Activated CD4-positive, CD25-positive, alpha-beta regulatory T cell treated with anti-CD3 and anti-CD28 coated beads, Interleukin-2, amount 50 U/mL, for 72 hours (primary cell): ENCODE data around the gene SCP2.
A peak's percentile ranks its signal among the peaks of the same experiment; 100 is the strongest.

ENCODE experiments used
- DNase-seq: peaks from one replicate; pipeline ENCODE4 v3.0.0; 2021

SCP2 gene

DNA sequence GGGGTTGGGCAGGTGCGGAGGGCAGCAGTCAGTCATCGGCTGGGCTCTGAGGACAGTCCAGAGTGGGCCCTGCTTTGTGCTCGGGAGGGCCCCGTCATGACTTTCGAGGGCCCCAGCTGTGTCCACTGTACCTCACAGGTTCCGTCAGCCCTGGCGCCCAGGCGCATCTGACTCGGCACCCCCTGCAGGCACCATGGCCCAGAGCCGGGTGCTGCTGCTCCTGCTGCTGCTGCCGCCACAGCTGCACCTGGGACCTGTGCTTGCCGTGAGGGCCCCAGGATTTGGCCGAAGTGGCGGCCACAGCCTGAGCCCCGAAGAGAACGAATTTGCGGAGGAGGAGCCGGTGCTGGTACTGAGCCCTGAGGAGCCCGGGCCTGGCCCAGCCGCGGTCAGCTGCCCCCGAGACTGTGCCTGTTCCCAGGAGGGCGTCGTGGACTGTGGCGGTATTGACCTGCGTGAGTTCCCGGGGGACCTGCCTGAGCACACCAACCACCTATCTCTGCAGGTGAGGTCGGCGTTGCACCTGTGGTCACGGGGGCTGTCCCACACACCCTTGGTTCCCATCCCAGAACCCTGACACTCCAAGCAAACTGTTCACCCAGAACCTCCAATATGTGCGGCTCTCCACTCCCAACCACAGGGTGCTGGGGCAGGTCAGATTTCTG lies 142.7 kb downstream of the SCP2 start:
- DNase-seq: peak; percentile 28

DNA sequence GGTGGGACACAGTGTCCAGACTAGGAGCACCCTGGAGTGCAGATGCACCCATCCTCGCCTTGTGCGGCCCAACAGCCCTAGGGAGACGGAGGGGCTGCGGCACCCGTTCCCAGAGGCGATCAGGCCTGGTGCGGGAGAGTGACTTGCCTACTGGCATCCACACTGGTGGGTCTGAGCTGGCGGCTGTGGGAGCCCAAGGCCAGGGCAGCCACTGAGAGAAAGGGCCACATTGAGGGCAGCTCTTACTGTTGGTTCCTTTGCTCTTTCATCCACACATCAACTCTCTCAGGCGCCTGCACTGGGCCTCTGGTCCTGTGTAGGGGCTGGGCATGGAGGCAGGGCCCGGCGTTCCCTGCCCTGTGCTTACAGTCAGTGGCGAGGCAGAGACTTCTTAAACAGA lies 143.5 kb downstream of the SCP2 start:
- DNase-seq: peak; percentile 15

- DNase-seq: peak; percentile 17
Measured at GRCh38 chr1:53071167-53071865, 144.2 kb downstream of the SCP2 start.

- DNase-seq: no peak
Measured at GRCh38 chr1:53071915-53072314, 144.8 kb downstream of the SCP2 start.

DNA sequence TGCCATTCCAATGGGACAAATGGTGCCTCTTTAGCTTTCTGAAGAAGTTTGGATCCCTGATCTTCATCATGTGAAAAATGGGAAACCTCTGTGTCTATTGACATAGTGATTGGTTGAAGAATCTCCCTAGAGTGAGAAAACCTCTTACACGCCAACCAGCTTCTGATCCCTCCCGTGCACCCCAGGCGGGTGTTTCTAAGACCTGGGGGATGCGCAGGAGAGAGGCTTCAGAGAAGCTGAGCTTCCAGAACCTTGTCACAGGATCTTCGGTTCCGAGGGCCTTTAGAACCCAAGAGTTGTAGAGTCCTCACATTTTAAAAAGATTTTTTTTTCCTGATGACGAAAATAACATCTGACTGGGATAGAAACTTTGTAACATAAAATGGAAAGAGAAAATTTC lies 146.2 kb downstream of the SCP2 start:
- DNase-seq: no peak

GRCh38 chr1:53073868-53074311 lies 146.8 kb downstream of the SCP2 start:
- peak; percentile 17 for DNase-seq

DNA sequence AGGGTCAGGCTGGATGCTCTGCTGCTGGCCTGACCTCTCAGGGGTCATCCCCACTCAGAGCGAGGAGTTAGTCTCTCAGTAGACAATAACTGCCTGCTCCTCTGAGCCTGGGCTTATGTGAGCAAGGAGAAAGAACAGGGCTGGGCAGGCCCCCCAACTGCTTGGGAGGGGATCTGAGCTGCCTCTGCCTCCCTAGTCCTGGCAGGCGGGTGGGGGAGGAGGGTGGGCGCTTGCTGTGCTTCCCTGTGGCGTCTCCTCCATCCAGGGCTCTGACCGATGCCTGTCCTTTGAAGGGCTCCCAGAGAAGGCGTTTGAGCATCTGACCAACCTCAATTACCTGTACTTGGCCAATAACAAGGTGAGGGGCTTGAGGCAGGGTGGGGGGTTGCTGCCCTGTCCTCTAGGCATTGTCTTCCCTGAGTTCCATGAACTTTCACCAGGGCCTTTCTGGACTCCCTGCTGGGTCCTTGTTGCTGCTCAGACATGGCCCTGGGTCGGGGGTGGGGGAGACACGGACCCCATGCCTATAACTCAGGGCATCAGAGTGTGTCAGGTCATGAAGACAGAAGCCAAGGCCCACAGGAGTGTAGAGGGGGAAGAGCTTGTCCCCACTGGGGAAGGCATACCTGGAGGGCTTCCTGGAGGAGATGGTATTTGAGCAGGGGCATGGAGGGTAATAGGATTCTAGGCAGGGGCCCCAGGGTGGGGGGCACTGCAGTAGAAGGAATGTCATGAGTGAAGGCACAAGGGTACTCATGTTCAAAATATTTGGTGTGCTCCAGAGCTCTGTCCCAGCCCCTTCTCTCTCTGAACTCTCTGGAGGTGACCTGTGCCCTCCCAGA lies 147.5 kb downstream of the SCP2 start:
- peak; percentile 17 for DNase-seq

GRCh38 chr1:53075206-53075605 lies 148.1 kb downstream of the SCP2 start:
- peak; percentile 4 for DNase-seq

DNA sequence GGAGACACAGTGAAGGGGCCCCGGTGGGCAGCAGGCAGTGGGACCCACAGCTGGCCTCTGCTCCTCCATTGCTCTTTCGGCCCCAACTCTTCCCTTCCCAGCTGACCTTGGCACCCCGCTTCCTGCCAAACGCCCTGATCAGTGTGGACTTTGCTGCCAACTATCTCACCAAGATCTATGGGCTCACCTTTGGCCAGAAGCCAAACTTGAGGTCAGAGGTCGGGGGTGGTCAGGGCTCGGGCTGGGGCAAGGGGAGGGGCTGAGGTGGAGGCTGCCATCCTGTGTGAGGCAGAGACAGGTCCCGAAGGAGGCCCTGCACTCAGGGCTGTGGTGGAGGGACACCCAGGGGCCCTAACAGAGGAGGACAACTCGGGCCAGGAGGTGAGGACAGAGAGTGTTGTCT lies 148.7 kb downstream of the SCP2 start:
- peak; percentile 24 for DNase-seq

DNA sequence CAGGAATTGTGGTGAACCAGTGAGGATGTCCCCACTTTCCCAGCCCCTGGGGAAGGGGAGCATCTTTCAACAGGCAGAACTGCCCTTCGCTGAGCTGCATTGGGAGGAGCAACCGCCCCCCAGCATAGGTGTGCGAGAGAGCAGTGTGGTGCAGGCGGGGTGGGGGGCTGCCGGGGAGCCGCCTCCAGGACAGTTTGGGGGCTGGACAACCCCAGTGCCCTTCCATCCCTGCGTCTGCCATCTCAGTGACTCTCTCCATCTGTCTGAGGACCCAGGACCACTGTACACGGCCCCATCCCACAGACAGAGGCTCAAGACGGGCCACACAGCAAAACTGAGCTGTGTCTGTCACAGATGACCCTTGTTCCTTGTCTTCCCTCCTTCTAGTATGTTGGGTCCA lies 149.1 kb downstream of the SCP2 start:
- DNase-seq: no peak

DNA sequence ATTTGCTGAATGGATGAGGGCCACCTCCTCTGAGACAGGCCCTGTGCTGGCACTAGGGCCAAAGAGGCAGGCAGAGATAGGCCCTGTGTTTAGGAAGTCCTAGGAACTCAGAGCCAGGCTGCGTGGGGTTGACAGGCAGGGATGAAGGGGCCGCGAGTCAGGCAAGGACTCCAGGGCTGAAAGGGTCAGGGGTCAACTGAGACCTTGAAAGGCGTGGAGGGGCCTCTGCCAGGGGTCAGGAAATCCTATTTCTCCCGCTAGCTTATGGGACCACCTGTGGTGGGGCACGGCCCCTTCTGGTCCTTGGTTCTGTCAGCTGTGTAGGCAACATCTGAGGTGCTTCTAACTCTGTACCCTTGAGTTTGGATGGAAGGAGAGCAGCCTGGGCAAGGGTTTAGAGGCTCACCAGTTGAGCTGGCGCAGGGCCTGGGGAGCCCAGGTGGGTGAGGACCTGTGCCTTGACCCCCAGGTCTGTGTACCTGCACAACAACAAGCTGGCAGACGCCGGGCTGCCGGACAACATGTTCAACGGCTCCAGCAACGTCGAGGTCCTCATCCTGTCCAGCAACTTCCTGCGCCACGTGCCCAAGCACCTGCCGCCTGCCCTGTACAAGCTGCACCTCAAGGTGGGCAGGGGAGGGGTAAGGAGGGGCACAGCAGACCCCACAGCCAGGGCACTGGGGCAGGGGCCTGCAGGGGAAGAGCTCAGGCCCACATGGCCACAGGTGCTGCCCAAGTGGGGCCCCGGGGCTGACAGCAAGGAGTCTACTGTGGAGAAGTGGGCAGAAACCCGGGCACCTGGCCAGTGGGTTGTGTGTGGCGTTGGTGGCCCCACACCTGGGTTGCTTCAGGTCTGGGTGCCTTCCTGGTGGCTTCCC lies 149.9 kb downstream of the SCP2 start:
- no peak for DNase-seq

- no peak for DNase-seq
Measured at GRCh38 chr1:53077599-53077965, 150.5 kb downstream of the SCP2 start.

DNA sequence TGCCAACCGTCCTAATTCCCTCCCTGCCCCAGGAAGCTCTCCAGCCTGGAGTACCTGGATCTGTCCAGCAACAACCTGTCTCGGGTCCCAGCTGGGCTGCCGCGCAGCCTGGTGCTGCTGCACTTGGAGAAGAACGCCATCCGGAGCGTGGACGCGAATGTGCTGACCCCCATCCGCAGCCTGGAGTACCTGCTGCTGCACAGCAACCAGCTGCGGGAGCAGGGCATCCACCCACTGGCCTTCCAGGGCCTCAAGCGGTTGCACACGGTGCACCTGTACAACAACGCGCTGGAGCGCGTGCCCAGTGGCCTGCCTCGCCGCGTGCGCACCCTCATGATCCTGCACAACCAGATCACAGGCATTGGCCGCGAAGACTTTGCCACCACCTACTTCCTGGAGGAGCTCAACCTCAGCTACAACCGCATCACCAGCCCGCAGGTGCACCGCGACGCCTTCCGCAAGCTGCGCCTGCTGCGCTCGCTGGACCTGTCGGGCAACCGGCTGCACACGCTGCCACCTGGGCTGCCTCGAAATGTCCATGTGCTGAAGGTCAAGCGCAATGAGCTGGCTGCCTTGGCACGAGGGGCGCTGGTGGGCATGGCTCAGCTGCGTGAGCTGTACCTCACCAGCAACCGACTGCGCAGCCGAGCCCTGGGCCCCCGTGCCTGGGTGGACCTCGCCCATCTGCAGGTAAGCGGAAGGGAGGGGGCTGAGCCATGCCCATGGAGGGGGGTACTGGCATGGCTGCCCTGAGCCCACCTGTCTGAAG lies 151.4 kb downstream of the SCP2 start:
- no peak for DNase-seq

GRCh38 chr1:53079251-53079650 lies 152.2 kb downstream of the SCP2 start:
- no peak for DNase-seq

GRCh38 chr1:53080041-53080440 lies 153.0 kb downstream of the SCP2 start:
- no peak for DNase-seq

GRCh38 chr1:53080769-53081168 lies 153.7 kb downstream of the SCP2 start:
- no peak for DNase-seq

- DNase-seq: no peak
Measured at GRCh38 chr1:53081384-53082066, 154.4 kb downstream of the SCP2 start.

DNA sequence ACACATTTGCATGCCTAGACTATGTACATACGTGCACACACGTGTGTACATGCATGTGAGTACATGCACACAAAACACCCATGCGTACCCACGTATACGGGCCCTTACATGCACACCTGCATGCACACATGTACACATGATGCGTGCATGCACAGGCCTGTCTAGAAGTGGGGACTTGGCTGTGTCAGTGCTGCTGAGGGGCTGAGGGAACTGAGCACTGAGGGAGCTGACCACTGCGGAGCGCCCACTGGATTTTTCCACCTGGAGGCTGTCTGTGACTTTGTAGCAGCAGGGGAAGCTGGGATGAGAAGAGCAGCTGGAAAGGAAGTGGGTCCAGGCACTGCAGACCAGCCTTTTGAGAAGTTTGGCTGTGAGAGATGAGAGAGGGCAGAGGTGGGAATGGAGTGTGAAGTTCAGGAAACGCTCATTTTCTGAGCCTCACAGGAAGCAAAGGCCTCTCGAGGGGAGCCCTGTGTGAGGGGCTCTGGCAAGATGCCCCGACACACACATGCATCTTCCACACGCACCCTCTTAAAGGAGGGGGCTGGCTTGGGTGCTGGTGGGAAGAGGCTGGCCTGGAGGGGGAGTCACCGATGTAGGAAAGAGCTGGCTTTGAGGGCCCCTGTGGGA lies 155.9 kb downstream of the SCP2 start:
- no peak for DNase-seq

GRCh38 chr1:53083636-53084588 lies 156.8 kb downstream of the SCP2 start:
- DNase-seq: no peak

GRCh38 chr1:53084589-53084971 lies 157.5 kb downstream of the SCP2 start:
- no peak for DNase-seq
